CD4-positive, alpha-beta T cell treated with Interleukin-1 beta for 1 hour (primary cell): ENCODE measurements around the gene AGTRAP.

Experiments
- DNase-seq, 2 donors: peaks; one replicate each; pipeline ENCODE4 v3.0.0-alpha.2; 2020 to 2022

Gene AGTRAP

DNA sequence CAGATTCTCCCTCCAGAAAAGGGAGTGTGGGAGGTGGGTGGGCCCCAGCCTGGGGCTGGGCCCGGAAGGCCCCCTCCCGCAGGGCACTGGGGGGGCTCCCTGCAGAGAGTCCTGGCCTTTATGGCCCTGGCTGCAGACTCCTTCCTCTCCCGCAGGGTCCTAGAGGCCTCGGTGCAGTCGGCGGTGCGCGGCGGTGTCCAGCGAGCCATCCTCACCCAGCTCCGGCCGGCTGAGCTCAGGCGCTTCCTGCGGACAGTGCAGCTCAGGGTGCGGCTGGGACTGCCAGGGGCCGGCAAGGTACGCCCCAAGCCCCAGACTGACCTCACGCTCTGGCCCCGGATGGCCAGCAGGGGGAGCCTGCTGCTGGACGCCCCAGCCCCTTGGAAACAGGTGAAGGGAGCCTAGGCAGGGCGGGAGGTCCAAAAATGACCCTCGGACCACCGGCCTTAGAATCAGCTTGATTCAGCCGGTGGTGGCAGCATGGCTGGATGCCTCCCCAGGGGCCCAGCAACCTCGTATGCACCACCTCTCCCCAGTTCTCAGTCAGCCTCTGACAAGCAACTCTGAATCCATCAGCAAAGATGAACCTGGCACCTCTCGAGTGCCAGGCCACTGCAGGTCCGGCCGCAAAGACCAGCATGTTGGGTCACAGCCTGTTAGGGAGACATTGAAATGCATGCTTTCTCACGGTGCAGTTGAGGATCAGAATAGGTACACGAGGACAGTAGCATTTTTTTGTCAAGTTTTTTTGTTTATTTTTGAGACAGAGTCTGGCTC, 49.2 kb downstream of the AGTRAP start:
- peak; percentile 39 to 52 for DNase-seq

DNA sequence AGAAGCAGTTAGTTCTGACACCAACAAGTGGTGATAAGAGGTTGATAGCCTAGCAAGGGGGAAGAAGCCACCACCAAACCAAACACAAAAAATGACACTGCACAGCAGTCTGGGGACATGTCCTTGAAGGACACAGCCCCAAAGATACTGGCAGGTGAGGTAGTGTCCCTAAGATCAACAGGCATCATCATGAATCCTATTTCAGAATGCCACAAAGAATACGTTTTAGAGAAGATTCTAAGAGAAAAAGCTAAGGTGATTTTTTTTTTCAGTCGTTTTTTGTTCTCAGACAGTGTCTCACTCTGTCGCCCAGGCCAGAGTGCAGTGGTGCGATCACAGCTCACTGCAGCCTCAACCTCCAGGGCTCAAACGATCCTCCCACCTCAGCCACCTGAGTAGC, 50.2 kb downstream of the AGTRAP start:
- no peak for DNase-seq

DNA sequence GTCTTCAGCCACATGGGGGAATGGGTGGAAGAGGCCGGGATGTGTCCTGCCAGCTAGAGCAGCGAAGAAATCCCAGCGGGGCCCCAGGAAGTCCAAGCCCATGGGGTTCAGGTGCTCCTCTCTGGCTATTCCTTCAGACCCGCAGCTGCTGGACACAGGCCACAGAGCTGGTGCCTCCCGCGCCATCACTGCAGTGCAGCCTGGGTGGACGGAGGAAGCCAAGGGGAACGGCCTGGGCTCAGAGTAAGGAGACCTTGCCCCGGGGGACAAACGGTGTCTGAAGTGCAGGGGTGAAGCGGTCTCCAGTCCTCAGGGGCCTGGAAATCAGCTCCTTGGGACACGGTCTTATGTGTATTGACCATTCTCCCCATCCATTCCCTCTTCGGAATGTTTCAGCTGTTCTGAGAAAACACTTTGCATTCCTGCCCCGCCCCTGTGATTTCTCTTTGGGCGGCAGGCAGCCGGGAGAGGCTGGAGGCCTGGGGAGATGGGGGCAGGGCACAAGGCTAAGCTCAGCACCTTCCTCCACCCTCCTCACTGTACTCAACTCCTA, 51.4 kb downstream of the AGTRAP start:
- no peak for DNase-seq

DNA sequence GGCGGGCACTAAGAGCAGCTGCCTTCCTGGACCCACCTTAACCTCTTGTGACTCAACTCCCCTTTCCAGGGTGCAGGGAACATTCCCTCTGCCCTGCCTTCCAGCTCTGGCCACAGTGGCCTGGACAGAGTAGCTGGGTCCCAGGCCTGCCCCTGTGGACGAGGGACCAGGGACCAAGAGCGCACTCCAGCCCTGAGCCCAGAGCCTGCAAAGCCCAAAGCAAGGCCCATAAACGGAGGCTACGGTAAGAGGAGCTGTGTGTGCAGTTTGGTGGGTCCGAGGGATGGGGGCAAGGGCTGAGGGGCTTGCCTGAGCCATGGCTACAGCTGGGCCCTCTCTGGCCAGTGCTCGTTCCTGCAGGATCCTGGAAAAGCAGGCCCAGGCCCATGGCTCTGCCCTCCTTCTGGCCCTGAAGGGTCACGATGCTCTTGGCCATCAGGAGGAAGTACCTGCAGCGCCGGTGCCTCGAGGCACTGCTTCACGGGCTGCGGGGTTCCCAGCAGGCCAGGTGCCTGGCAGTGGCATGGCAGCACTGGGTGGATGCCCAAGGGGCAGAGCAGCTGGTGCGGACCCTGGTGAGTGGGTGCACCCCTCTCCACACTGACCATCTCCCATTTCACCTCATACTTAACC, 52.0 kb downstream of the AGTRAP start:
- DNase-seq: no peak

DNA sequence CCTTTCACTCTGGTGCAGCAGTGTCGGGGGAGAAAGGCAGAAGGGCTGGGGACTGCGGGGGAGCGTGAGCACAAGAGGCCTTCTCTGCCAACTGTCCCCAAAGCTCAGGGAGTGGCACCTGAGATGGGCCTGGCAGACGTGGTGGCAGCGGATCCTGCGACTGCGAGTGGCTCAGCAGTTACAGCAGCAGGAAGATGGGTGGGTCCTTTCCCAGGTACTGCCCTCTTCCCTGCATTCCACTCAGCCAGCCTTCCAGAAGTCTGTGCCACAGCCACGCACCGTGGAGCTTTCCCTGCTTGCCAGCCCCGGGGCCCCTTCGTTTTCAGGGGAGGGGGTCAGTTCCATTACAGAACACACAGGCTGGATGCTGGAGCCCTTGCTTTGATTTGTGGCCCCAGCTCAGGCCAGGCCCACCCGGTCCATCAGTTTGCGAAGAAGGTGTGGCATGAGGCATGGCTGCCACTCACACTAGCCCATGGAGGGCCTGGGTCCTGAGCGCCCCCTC, 52.7 kb downstream of the AGTRAP start:
- no peak for DNase-seq

DNA sequence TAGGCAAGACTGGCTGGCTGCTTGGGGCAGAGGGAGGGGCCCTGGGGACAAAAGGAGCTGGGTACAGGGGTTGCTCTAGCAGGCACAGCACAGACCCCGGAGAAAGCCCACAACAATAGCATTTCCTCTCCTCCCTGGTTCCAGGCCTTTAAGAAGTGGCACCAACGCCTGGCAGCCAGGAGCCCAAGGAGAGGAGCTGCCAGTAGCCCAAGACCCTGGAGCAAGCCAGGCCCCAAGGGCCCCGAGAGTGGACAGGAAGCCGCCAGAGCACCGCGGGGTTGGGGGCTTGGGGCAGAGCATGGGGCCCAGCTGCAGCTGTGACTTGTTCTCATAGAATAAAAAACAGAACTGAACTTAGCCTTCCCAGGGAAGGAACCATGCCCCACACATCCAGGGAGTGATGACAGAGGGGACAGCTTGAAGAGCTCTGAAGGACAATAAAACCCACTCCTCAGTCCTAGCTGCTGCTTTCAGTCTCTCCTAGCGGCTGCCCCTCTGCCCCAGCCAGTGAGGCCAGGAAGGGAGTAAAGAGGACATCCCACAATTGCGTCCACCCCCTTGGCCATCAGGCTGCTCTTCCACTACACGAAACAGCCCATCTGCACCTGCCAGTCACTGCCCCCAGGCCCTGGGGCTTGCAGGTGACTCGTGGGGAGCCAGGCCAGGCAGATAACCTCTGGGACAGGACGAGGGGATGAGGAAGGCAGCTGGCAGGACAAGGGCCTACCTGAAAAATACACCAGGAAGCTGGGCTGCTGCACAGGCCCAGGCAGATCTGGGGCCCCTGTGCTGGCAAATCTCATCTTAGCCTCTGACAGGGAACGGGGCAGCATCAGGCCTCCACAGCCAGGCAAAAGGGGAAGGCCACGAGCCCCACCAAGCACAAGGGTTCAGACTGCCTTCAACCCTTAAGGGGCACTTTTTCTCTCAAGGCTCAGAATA, 53.5 kb downstream of the AGTRAP start:
- no peak for DNase-seq

DNA sequence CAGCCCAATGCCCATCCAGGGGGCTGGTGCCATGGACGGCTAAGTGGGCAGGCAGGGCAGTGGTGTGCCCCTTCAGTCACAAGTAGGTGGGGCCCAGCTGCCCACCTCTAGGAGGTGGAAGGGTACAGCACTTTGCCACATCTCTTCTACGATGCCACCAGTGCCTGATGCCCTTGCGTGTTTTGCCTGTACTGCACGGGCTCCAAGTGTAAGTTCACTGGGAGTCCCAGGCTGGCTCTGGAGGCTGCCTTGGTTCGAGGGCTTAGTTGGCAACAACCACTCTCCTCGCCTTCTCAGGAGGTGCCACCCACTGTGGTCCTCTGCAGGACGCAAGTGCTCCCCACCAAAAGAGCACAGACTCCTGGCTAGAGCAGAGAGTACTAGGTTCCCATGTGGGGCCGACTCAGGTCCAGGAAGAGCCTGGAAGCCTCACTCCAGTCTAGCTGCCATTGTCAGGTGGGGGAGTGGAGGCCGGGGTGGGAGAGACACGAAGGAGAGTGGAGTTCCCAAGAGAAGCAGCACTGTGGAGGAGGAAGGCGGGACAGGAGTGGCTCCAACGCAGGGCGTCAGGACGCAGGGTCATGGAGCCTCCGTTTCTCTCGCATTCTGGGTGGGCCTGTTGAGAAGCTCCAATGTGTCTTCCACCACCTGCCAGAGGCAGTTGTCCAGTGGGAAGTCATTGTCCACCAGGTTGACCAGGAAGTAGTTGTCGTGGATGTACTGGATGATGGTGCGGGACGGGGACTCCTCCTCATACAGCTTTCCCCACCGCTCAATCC, 54.4 kb downstream of the AGTRAP start:
- DNase-seq: no peak

DNA sequence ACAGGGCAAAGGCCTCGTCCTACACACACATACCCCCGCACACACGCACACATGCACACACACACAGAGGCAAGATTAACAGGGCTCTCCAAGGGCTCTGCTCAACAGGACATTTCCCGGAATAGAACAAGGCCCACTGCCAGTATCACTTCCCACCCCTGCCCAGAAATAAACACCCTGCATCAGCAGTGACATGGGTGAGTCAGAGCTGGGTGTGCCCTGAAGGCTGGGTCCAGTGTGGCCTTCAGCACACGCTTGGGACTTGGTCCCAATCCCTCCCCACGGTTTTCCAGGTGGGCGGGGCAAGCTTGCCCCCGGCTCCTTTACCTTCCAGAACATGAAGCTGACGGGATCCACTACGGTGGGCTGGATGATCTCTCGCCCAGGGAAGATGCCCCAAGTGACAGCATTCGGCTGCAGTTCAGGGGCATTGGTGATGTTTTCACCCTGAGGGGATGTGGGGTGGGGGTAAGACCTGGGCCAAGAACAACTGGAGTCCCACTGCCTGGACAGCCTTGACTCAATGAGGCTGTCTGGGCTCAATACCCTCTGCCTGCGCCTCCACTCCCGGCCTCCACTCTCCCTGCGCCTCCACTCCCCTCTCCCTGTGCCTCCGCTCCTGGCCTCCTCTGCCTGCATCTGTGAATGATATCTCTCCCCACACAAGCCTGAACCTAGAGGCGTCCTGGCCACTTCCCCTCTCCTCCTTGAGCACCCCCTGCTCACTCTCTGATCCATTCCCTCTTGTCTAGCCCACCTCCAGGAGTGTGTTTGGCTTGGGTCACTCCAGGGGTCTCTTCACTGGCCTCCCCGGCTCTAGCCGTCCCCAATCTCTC, 55.2 kb downstream of the AGTRAP start:
- peak; percentile 14 to 75 for DNase-seq

DNA sequence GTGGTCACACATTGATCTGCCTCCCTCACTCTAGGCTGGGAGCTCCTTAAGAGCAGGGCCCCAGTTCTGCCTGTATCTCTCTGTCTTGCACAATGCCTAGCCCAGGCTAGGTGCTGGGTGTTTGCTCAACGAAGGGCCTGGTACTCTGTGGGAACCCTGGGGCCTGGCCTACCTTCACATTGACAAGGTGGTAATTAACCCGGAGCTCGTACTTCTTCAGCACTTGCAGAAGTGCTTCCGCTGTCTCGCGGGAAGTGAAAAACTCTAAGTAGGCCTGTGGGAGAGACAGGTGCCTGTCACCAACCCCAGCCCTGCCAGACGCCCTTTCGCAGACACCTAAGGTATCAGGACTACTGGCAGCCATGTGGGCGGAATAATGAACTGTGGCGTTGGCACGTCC, 56.2 kb downstream of the AGTRAP start:
- DNase-seq: no peak

DNA sequence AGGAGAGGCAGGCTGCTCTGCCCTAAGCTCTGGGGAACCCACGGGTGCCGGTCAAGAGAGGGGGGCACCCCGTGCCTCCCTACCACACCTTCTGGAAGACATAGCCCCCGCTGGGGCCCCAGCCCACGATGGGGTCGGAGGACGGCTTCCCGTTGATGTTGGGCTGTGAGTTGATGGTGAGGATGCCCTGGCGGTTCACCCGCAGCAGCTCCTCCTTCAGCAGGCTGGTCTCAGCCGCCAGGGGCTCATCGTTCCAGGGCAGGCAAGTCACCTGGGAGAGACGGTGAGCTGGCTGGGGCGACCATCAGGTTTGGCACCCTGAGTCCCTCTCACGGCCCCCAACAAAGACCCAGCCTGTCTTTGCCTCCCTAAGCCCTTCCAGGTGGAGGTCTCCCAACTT, 57.9 kb downstream of the AGTRAP start:
- no peak for DNase-seq

DNA sequence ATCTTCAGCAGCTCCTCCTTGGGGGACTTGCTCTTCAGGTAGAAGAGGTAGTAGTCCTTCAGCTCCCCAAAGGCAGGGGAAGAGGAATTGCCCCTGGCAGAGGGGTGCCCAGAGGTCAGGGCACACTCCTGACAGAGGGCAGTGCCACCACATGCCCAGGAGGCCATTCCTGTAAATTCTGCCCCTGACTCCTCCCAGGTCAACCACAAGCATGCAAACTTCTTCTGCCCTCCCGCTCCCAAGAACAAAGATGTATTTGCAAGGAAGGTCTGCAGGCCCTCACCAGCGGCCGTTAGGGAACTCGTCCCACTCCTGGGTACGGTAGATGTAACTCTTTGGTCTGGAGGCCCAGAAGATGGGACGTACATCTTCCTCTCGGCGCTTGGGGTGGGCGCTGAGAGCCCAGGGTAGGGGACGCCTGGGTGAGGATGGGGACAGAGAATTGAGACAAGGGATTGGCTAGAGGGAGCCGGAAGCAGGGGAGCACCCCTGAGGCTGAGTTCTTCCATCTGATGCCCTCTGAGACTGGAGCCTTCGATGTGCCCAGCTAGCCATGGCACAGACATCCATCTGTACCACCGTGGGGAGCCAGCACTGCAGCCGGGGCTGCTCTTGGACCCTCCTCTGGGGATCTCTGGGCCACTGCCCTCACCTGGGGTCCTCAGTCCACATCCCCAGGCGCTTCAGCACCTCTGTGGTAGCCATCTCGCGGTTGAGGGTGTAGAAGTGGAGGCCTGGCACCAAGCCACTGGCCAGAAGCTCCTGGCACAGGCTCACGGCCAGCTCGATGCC, 58.7 kb downstream of the AGTRAP start:
- no peak for DNase-seq

DNA sequence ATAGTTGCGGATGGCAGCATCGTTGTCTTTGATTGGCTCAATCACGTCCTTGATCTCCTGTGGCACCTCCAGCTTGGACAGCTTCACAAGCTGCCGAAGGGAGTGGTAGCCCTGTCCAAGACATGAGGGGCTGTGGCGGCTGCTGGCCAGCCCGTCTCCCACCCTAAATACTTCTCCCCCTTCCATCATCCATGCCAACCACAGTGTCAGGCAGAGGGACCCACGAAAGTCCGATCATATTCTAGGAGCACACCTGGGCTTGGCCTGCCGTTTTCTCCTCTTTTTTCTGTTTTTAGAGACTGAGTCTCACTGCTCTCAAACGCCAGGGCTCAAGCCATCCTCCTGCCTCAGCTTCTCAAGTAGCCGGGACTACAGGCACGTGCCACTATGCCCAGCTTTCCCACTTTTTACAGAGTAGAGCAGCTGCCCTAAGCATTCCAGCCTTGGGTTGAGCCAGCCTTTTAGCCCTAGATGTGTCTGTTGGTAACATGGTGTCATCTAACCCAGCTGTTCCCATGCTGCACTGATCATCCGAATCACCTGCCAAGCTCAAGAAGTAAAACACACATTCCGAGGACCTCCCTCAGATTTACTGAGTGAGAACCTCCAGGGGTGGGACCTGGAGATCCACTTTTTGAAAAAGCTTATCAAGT, 59.4 kb downstream of the AGTRAP start:
- DNase-seq: no peak

DNA sequence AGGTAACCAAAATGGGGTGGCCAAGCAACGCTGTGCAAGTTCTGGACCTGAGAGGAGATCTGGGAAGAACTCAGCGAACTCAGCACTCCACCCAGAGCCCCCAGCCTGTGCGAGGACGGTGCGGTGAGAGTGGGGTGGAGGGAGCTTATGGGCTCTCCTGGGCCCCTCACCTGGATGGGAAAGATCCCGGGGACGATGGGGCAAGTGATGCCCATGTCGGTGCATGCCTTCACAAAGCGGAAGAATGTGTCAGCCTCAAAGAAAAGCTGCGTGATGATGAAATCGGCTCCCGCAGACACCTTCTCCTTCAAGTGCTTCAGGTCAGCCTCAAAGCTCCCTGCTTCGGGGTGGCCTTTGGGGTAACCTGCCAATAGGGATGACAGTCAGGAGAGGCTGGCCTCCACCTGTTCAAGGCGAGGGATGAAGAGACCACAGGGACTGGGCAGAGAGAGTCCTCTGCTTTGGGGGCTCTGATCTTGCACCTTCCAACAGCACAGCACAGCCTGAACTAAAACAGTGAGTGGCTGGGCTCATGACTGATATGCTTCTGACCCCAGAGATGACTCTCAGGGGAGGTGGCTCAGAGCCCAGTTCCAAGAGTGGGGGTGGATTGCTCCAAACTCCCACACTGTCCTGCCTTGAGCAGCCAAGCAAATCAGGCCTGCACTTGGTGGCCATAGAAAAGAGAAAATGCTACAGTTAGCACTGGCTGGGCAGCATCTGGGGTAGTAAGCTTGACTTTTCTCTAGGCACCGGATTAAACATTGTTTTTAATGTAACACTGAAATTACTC, 60.3 kb downstream of the AGTRAP start:
- DNase-seq: no peak

DNA sequence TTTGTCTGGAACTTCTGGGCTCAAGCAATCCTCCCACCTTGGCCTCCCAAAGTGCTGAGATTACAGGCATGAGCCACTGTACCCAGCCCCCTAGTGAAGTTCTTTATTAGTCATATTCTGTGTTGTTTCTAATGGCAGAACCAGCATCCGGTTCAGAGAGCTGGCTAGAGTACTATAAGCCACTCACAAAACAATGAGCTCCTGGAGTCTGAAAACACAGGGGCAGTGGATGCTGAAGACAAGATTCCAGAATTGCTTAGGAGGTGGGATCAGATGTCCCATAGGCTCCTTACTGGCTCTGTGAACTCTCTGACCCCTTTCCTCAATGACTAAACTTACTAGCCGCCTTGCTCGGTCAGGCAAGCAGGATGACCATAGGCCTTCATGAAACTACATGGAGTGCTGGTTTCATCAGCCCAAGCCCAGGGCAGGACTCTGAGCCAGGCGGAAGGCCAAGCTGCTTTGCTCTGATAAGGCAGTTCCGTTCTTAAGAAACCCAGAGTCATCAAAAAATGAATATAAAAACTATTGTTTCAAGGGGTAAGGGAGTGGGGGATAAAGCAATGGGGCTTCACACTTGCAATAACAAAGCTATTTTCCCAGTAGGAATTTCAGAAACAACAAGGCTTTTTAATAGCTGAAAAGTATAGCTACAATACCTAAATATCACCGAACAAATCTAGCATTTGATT, 61.7 kb downstream of the AGTRAP start:
- DNase-seq: no peak

DNA sequence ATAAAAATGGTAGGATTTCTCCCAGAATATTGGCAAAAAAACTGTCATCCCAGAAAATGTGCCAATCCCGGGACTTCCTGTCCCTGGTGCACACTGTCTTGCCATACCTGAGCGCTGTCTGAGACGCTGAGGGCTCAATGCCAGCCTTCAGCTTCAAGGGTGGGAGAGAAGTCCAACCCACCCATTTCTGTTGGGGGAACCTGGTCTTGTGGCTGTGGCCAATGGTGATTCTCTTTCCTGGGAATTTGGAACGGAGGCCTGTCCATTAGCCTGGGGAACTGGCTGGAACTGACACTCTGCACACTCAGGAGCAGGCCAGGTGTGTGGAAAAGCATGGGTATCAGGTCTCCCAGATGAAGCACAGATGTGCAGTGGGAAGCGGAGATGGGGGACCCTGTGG, 63.2 kb downstream of the AGTRAP start:
- DNase-seq: no peak

DNA sequence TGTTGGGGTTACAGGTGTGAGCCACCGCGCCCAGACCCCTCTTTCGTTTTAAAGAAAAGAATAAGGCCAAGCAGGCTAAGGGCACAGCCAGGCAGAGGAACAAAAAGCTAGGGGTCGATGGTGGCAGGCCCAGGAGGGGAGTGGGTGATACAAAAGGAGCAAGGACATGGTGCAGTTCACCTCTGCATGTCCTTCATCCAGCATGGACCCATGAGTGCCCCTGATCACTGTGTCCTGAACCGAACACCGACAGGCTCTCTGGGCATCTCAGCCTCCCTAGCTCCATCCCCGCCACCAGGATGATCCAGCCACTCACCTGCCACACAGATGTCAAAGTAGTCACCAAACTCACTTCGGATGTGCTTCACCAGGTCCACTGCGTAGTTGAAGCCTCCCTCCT, 64.0 kb downstream of the AGTRAP start:
- DNase-seq: no peak

DNA sequence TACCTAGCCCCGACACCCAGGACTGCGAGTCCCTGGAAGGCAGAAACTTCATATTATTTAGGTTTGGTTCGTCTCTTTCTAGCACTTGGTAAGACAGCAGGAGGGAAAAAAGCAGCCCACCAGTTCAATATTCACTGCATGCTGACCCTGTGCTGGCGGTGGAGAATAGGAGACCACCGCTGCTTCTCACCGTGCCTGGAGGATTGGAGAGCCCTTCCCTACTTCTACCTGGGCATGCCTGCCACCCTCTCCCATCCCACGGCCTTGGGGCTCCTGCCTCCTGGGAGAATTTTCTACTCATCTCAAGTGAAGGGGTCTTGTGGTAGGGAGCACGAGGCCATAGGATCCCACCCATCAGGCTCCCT, 64.4 kb downstream of the AGTRAP start:
- no peak for DNase-seq
